GM10266 (cell line): Measurements from ENCODE around the gene SLC37A2.

Source experiments
- DNase-seq: peaks from one replicate; pipeline ENCODE4 v3.0.0; 2012; ENCODE audit errors: extremely low spot score
- TF ChIP-seq, protein P1 (sequence below): IDR thresholded peaks from 2 replicates; pipeline ENCODE4 v1.5.1; 2012; ENCODE audit warnings: mild to moderate bottlenecking, low read depth; ENCODE audit not compliant: control insufficient read depth, insufficient read depth; ENCODE audit errors: missing control alignments

Gene SLC37A2

DNA sequence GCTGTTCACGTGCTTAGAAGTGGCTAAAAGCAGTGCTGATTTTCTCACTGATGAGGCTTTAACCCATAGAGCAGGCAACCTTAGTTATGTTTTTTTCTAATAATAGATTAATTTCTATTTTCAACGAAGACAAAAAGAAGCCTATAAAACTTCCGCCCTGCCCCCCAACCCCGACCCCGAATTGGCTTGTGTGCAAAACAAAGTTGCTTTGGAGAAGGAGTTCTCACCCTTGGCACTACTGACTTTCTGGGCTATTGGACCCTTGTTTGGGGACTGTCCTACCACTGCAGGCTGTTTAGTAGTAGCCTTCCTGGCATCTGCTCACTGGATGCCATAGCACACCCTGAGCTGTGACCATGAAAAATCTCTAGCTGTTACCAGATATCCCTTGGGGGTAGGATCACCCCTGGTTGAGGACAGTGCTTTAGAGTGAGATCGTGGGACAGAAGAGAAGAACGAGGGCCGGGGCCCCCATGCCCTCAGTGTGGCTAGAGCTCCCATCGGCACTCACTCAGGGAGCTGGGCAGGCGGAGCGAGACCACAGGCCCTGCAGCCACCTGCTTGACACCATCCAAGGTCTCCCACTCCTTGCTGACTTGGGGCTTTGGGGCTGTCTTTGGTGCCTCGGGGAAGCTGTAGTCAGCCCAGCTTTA lies 16.9 kb downstream of the SLC37A2 start:
- no peak for DNase-seq
- TF ChIP-seq, protein P1, sequence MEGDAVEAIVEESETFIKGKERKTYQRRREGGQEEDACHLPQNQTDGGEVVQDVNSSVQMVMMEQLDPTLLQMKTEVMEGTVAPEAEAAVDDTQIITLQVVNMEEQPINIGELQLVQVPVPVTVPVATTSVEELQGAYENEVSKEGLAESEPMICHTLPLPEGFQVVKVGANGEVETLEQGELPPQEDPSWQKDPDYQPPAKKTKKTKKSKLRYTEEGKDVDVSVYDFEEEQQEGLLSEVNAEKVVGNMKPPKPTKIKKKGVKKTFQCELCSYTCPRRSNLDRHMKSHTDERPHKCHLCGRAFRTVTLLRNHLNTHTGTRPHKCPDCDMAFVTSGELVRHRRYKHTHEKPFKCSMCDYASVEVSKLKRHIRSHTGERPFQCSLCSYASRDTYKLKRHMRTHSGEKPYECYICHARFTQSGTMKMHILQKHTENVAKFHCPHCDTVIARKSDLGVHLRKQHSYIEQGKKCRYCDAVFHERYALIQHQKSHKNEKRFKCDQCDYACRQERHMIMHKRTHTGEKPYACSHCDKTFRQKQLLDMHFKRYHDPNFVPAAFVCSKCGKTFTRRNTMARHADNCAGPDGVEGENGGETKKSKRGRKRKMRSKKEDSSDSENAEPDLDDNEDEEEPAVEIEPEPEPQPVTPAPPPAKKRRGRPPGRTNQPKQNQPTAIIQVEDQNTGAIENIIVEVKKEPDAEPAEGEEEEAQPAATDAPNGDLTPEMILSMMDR: no peak

DNA sequence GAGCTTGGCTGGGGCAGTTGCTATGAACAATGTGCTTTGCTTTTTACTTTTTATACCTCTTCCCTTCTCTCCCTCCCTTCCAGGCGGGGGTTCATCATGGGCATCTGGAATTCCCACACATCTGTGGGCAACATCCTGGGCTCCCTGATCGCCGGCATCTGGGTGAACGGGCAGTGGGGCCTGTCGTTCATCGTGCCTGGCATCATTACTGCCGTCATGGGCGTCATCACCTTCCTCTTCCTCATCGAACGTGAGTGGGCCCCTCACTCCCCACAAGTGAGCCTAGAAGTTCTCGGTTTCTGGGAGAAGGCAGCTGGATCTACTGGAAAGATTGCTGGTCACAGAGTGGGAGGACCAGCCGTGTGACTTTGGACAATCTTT lies 17.4 kb downstream of the SLC37A2 start:
- TF ChIP-seq, protein P1: no peak
- no peak for DNase-seq

DNA sequence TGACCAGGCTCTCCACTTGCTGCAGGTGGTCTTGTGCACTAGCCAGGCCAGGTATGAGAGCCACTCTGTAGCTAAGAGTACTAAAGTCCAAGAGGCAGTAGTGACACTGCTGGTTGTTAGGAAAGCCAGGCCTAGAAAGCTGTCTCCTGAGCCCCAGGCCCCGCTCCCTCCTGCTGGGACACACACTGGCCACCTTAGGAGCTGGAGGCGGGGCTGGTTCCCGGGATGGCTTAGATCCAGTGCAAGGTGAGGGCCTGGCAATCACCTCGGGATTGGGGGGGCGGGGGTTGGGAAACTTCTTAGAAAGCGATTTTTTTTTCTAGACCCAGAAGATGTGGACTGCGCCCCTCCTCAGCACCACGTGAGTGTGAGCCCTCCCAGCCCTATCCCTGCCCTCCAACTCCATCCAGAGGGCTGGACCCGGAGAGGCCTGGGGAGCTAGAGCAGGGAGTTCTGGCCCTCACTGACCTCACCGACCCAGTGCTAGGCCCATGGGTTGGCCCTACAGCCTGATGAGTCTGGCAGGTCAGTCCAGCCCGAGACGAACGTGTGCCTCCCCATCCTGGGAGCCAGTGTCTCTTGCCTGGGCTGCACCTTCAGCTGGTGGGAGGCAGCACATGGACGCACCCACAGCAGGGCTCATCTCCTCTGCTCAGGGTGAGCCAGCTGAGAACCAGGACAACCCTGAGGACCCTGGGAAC lies 18.1 kb downstream of the SLC37A2 start:
- no peak for DNase-seq
- TF ChIP-seq, protein P1: no peak

DNA sequence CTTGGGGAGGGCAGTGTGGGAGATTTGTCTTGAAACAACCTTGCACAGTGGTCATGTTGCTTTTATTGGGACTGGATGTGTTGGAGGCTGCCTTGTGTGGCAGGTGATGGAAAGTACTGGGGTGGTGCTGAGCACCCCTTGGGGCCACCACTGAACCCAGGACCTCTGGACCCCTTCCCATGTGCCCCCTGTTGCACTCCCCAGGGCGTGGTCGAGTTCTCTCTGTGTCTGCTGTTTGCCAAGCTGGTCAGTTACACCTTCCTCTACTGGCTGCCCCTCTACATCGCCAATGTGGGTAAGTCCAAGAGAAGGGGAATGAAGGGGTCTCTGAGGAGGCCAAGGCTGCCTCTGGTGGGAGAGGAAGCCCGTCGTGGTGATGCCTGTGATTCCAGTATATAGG lies 18.9 kb downstream of the SLC37A2 start:
- TF ChIP-seq, protein P1: no peak
- DNase-seq: no peak

DNA sequence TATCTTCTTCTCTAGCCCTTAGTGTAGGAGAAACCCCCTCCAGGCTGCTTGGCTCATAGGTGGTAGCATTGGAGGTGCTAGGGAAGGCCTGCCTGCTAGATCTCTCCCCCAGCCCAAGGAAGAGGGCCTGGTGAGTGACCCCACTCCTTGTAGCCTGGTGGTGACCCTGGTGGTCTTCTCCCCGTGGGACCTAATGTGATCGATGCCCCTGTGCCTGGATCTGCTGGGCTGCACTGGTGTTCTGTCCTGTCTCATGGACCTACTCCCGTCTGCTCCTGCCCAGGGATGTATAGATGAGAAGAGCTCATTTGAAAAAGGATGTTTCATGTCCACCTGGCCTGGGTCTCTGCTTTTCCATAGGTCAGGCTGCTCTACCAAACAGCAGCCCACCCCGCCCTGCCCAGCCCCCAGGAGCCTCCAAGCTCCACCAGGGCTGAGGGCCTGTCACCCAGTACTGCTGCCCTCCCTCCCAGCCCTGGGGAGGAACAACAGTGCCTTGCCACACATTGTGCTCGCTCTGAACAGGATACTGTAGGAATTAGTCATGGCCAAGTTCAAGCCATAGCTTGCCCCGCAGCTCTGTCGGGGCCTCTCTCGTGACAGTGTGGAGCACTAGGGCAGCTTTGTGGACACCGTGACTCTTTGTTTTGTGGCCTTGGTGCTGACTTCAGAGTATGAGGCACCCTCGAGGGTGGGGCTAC lies 19.7 kb downstream of the SLC37A2 start:
- DNase-seq: no peak
- TF ChIP-seq, protein P1: no peak

DNA sequence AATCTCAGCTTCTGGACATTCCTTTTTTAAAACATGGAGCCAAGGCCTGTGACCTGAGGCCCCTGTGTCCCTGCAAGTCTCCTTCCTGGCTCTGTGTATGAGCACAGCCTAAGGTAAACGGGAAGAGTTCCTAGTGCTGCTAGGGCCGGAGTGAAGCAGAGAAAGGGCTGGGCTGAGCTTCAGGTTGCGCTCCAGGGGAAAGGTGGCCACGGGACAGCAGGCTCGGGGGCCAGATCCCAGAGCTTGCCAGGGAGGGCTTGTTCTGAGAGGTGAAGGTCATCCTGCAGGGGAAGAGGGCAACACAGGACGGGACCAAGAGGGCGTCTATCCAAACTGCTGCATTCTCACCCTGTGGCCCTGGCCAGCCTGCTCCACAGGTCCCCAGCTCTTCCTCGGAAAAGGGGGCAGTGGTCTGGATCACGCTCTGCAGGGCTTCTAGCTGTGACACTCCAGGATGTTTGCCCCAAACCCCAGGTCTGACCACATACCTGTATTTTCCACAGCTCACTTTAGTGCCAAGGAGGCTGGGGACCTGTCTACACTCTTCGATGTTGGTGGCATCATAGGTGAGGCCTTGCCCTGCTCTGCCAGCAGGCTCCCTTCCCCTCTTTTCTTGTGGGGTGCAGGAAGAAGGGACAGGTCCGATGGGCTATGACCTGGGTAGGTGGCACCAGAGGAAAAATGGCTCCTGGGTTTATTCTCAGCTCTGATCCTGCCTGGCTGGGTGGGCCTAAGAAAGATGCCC lies 20.4 kb downstream of the SLC37A2 start:
- TF ChIP-seq, protein P1: no peak
- DNase-seq: no peak

DNA sequence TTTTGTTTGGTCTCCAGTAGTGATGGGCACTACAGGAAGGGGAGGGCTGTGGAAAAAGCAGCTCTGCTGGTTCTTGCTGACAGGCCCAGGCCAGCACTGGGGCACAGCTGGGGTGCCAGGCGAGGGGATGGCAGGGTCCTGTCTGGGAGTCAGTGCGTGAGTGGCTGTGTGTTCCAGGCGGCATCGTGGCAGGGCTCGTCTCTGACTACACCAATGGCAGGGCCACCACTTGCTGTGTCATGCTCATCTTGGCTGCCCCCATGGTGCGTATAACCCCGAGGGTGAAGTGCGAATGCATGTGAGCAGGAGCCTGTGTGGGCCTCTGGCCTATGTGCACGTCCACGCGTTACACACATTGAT lies 20.9 kb downstream of the SLC37A2 start:
- no peak for DNase-seq
- TF ChIP-seq, protein P1: no peak
